GM12872 (cell line): ENCODE measurements around the gene WSCD1.

Experiments used
- TF ChIP-seq, protein P1 (sequence below): IDR thresholded peaks from 3 replicates; pipeline ENCODE4 v1.5.1; 2011; ENCODE audit warnings: low read depth, mild to moderate bottlenecking, low read length, moderate library complexity; ENCODE audit not compliant: insufficient read depth

Gene WSCD1

DNA sequence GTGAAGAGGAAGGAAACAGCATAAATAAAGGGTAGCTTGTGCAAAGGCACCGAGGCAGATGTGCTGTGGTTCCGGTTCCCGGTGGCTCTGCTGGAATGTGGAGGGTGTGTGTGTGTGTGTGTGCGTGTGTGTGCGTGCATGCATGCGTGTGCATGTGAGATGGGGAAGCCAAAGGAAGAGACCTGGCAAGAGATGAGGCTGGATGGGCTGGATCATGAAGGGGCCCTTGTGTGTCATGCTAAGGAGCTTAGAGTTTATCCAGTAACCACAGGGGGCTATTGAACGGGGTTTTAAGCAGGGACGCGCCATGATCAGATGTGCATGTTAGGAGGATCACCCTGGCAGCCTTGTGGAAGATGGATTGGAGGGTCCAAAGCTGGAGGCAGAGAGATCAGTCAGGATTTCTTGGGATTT lies 8.3 kb downstream of the WSCD1 start:
- TF ChIP-seq, protein P1, sequence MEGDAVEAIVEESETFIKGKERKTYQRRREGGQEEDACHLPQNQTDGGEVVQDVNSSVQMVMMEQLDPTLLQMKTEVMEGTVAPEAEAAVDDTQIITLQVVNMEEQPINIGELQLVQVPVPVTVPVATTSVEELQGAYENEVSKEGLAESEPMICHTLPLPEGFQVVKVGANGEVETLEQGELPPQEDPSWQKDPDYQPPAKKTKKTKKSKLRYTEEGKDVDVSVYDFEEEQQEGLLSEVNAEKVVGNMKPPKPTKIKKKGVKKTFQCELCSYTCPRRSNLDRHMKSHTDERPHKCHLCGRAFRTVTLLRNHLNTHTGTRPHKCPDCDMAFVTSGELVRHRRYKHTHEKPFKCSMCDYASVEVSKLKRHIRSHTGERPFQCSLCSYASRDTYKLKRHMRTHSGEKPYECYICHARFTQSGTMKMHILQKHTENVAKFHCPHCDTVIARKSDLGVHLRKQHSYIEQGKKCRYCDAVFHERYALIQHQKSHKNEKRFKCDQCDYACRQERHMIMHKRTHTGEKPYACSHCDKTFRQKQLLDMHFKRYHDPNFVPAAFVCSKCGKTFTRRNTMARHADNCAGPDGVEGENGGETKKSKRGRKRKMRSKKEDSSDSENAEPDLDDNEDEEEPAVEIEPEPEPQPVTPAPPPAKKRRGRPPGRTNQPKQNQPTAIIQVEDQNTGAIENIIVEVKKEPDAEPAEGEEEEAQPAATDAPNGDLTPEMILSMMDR: no peak

DNA sequence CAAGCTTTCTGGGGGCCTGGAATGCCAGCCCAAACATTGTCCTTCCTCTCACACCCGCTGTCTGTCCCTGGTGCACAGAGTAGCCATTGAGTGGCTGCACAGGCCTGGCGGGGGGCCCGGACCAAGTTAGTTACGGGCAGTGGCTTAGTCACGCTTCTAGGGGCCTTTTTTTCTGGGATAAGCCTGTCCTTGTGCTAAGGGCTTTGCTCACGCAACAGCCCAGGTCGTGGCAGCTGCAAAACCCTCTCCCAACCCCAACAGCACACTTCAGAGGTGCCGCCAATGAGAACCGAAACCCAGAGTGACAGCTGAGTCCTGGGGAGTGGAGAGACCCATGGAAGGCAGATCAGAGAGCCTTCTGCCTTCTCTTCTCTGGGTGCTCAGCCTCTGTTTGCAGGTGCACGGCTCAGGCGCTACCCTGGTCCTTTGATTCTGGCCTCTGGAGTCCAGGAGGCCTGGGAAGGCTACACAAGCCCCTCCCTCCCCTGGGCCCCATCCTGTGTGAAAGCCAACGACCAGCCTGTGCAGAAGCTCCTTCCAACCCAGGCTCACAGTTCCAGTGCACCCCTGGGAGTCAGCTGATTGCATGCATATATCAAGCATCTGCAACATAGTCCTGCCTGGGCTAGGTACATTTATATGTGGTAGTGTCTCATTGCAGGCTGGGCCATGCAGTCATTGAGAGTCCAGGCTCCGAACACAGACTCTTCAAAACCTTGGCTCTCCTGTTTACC lies 9.1 kb downstream of the WSCD1 start:
- TF ChIP-seq, protein P1: no peak

DNA sequence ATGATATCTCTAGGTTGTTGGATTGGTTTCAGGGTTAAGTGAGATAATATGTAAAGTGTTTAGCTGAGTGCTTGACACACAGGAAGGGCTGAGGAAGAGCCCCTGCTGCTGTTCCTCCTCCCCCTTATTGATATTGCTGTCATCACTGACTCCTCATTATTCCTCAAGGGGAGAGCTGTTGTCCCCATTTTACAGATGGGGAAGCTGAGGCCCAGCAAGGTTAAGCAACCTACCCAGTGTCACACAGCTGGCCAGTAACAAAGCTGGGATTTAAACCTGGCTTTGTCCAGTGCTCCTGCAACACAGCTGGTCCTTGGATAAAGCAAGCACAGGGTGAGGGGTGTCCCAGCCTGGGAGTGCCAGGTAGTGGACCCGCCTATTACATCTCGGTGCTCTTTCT lies 9.8 kb downstream of the WSCD1 start:
- TF ChIP-seq, protein P1: no peak

DNA sequence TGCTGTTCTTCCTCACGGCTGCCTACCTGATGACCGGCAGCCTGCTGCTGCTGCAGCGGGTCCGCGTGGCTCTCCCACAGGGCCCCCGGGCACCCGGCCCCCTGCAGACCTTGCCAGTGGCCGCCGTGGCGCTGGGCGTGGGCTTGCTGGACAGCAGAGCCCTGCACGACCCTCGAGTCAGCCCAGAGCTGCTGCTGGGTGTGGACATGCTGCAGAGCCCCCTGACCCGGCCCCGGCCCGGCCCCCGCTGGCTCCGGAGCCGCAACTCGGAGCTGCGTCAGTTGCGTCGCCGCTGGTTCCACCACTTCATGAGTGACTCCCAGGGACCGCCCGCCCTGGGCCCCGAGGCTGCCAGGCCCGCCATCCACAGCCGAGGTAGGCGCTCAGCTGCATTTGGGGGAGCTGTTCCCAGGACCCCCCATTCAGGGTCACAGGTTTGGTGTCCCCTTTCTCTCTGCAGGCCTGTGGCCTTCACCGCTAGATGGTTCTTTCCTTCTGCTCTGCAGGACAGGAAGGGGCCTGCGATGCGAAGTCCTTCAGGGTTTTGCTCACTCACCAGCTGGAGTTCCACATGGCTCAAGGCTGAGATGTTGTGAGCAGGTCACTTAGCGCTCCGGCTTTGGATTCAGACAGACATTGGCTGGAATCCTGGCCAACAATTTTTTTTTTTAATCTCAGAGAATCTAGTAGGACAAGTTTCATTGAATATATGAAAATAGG lies 10.7 kb downstream of the WSCD1 start:
- TF ChIP-seq, protein P1: no peak

DNA sequence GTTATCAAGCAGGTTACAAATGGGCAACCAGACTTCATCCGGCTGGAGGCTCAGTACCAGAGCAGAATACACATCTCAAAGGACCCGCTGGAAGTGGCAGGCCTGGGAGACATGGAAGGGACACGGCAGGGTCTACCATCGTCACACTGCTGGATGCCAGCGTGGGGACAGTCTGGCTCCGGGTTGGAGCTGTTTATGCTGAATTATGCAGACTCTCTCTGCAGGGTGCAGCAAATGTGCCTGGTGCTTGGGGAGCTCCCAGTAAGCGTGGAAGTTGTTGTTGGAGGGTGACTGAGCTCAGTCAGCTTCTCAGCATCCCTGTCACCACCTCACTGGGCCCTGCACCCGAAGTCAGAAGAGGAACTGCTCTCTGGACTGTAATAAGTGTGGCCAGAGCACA lies 12.2 kb downstream of the WSCD1 start:
- TF ChIP-seq, protein P1: no peak

DNA sequence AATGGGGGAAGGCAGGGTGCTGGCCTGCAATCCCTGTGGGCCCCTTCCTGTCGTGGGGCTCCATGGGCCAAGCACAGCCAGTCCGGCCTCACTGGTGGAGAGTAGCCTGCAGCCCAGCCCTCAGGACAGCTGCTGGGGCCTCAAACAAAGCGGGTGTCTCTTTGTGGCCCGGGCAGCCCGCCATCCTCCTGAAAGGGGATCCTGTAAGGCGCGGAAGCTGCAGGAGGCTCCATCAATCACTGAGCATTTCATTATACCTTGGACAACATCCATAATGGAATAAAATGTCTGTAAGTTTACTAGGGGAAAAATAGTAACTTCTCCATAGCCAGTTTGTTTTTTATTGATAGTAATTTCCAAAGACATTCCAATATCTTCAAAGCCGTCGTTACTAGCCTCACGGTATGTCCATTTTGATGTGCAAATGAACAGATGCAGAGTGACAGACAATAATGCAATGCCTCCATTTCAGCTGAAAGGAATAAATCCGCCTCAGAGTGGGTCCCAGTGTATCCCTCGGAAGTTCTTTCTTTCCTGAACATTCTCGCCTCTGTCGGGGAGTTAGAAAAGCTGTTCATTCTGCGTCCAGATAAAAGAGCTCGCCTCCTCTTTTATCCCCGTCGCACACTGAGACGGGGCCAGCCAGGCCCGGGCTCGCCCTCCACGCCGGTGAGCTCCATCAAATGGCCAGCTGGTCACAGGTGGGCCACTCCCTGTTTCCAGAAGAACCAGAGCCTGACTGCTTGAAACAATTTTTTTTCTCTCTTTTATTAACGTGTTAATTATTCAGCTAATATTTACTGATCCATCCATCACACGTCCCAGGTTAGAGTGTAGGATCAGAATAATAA lies 14.4 kb downstream of the WSCD1 start:
- TF ChIP-seq, protein P1: no peak

DNA sequence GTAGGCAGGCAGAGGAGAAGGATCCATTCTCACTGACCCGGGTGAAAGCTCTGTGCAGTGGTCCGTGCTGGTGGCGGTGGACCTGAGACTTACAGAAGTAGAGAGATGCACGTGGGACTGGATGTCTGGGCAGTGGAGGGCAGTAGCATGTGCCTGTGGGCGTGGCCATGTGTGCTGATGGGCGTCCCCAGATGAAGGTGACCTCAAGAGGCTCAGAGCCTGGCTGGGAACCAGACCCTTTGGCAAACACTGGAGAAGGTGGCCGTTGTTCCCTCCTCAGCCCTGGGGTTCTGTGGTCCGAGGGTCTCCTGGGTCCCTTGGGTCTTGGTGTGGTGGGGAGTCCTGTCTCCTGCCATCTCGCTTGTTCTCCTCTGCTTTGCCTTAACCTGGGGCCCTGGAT lies 15.6 kb downstream of the WSCD1 start:
- TF ChIP-seq, protein P1: no peak
